Peyer's patch (tissue), 4 donors: ENCODE data around the gene NAT14.

Experiments used
- POLR2A ChIP-seq, 2 donors: fragments of 450-650 bp; IDR thresholded peaks; one replicate each; pipeline ENCODE4 v1.5.1; 2017; ENCODE audit warnings: antibody characterized with exemption in 2 of 2, mild to moderate bottlenecking in 2 of 2, moderate library complexity in 2 of 2
- TF ChIP-seq, protein P1 (sequence below), 6 experiments: fragments of 450-650 bp in 4 of 6; fragments of 200-600 bp in 2 of 6; sonication (generic) in 1 of 6; IDR thresholded peaks; one replicate each; pipeline ENCODE4 v1.5.1; 2017 to 2019; ENCODE audit warnings: antibody characterized with exemption in 6 of 6, mild to moderate bottlenecking in 3 of 6, moderate library complexity in 1 of 6

DNA sequence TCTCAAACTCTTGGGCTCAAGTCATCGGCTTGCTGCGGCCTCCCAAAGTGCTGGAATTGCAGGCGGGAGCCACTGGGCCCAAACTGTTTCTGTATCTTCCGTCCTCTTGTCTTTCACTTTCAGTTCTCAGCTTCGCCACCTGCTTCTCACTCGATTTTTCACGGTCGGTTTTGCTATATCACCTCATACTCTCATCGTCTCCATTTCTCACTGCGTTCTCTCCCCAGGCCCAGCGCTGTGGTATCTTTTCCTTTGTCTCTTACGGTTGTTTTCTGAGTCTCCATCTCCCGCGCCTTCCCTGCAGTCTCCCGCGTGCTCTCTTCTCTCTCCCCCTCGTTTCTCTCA is 18.1 kb downstream of the NAT14 start:
- TF ChIP-seq POLR2A (IDR thresholded peaks at IDR 0.05): no peak
- TF ChIP-seq, protein P1, sequence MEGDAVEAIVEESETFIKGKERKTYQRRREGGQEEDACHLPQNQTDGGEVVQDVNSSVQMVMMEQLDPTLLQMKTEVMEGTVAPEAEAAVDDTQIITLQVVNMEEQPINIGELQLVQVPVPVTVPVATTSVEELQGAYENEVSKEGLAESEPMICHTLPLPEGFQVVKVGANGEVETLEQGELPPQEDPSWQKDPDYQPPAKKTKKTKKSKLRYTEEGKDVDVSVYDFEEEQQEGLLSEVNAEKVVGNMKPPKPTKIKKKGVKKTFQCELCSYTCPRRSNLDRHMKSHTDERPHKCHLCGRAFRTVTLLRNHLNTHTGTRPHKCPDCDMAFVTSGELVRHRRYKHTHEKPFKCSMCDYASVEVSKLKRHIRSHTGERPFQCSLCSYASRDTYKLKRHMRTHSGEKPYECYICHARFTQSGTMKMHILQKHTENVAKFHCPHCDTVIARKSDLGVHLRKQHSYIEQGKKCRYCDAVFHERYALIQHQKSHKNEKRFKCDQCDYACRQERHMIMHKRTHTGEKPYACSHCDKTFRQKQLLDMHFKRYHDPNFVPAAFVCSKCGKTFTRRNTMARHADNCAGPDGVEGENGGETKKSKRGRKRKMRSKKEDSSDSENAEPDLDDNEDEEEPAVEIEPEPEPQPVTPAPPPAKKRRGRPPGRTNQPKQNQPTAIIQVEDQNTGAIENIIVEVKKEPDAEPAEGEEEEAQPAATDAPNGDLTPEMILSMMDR (IDR thresholded peaks at IDR 0.05): no peak
